Measurements from ENCODE around the gene TRAPPC1. TPM values are rescaled to one million over a fixed set of nuclear protein-coding genes. Genes with fewer than 3 reads are reported as not detected.
"Not testable (repeated sequence)": the region's sequence is repeated elsewhere in the genome, so short reads cannot be mapped to it uniquely, and the experiment has no call there.

Gene TRAPPC1
- total and polyA plus RNA-seq, 3 donors from 2014 or later: 76.1 to 115 (median 96.1) TPM

DNA sequence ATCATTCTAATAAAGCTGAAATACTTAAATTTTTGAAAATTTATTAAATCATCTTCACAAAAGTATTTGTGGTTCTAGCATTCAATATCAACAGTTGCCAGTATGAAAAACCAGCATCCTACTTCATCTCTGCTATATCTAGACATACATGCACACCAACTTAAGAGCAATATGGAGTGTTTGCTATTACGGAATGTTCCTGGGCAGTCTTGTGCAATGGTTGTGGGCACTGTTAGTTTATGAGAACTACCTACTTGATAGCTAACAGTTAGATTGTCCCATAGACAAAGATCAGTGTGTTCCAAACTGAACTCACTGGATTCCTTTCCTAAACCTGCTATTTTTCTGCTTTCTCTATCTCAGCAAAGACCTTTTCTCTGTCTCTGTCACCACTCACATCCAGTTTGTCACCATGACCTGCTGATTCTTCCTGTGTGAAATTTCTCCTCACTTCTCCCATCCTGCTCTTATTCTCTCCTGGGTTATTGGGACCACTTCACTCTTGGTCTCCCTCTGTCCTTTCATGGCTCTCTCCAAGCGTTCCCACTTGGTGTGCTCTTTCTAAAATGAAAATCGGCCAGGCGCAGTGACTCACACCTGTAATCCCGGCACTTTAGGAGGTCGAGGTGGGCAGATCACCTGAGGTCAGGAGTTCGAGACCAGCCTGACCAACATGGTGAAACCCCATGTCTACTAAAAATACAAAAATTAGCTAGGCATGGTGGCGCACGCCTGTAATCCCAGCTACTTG lies 27.9 kb upstream of the TRAPPC1 start:
- no peak for DNase-seq
- intact Hi-C loops (cut with DNase I; ENCODE audit: low total_unique reads): no loop called here
- H3K9me3 ChIP-seq: no peaks in the 10 kb centered on the region
- no peaks in the 10 kb centered on the region for H3K27me3 ChIP-seq
- no peak overlapping the region for H3K27ac ChIP-seq
- 90 to 92% methylated on average over 9 of the region's 9 CpGs for WGBS, 2 donors
- no peaks in the 10 kb centered on the region for H3K4me1 ChIP-seq
- no peaks in the 10 kb centered on the region for H3K36me3 ChIP-seq (ENCODE audit: low read depth, missing control alignments)
- H3K4me3 ChIP-seq: no peak overlapping the region
- TF ChIP-seq POLR2A (IDR thresholded peaks at IDR 0.05): no peak
- no peak for TF ChIP-seq CTCF (IDR thresholded peaks at IDR 0.05)

- H3K9me3 ChIP-seq: no peaks in the 10 kb centered on the region
- TF ChIP-seq CTCF (IDR thresholded peaks at IDR 0.05) (no peak), POLR2A (IDR thresholded peaks at IDR 0.05) (no peak)
- no peaks in the 10 kb centered on the region for H3K27me3 ChIP-seq
- DNase-seq: peak; percentile 22
- no peaks in the 10 kb centered on the region for H3K36me3 ChIP-seq (ENCODE audit: low read depth, missing control alignments)
- H3K4me3 ChIP-seq: no peak overlapping the region
- WGBS, 2 donors: 64 to 66% methylated on average over 11 of the region's 11 CpGs
- H3K4me1 ChIP-seq: no peaks in the 10 kb centered on the region
- no peak overlapping the region for H3K27ac ChIP-seq
- intact Hi-C loops (cut with DNase I; ENCODE audit: low total_unique reads): no loop called here
Measured at GRCh38 chr17:7956228-7956965, 24.7 kb upstream of the TRAPPC1 start.

GRCh38 chr17:7955414-7956227 lies 23.9 kb upstream of the TRAPPC1 start:
- no peak overlapping the region for H3K4me3 ChIP-seq
- no peaks in the 10 kb centered on the region for H3K27me3 ChIP-seq
- DNase-seq: no peak
- no peak overlapping the region for H3K27ac ChIP-seq
- intact Hi-C loops (cut with DNase I; ENCODE audit: low total_unique reads): no loop called here
- H3K4me1 ChIP-seq: no peaks in the 10 kb centered on the region
- TF ChIP-seq CTCF (IDR thresholded peaks at IDR 0.05): no peak
- TF ChIP-seq POLR2A (IDR thresholded peaks at IDR 0.05): no peak
- H3K9me3 ChIP-seq: no peaks in the 10 kb centered on the region
- H3K36me3 ChIP-seq (ENCODE audit: low read depth, missing control alignments): no peaks in the 10 kb centered on the region
- WGBS, 2 donors: 85% methylated on average over 13 of the region's 13 CpGs

DNA sequence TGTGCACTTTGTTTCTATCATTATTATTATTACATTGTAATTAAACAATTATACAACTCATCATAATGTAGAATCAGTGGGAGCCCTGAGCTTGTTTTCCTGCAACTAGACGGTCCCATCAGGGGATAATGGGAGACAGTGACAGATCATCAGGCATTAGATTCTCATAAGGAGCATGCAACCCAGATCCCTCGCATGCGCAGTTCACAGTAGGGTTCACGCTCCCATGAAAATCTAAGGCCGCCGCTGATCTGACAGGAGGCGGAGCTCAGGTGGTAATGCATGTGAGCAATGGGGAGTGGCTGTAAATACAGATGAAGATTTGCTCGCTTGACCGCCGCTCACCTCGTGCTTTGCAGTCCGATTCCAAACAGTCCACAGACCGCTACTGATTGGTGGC lies 21.5 kb upstream of the TRAPPC1 start:
- 74 to 81% methylated on average over 13 of the region's 13 CpGs for WGBS, 2 donors
- H3K4me3 ChIP-seq; DNase-seq; H3K36me3 ChIP-seq (ENCODE audit: low read depth, missing control alignments); H3K9me3 ChIP-seq; H3K4me1 ChIP-seq; H3K27me3 ChIP-seq; H3K27ac ChIP-seq; intact Hi-C loops (cut with DNase I; ENCODE audit: low total_unique reads): not testable (repeated sequence)
